Stomach (tissue), 9 donors: ENCODE results near the gene ACAP3. TPM values are rescaled to one million over a fixed set of nuclear protein-coding genes. Genes with fewer than 3 reads are reported as not detected.

ENCODE experiments used
- DNase-seq, 2 donors: peaks; one replicate each; pipeline versions ENCODE4 v3.0.0 to v3.0.0-alpha.2; 2013 to 2019
- H3K27ac ChIP-seq, 5 donors: fragments of 200-600 bp in 4 of 5; sonication (generic) in 4 of 5; one replicate each; pipeline ENCODE4 v1.5.1; 2013 to 2019; ENCODE audit warnings: mild to moderate bottlenecking in 1 of 5, moderate library complexity in 1 of 5
- H3K27me3 ChIP-seq, 3 donors: fragments of 200-600 bp; sonication (generic); one replicate each; pipeline ENCODE4 v1.5.1; 2017 to 2019; ENCODE audit warnings: mixed run types in 1 of 3
- H3K36me3 ChIP-seq, 4 donors: fragments of 200-600 bp; sonication (generic); 1 replicate in 3 of 4; 2 replicates in 1 of 4; pipeline ENCODE4 v1.5.1; 2016 to 2019
- H3K4me1 ChIP-seq, 4 donors: fragments of 200-600 bp; sonication (generic); one replicate each; pipeline ENCODE4 v1.5.1; 2016 to 2019
- H3K4me3 ChIP-seq, 4 donors: fragments of 200-600 bp; sonication (generic) in 3 of 4; one replicate each; pipeline ENCODE4 v1.5.1; 2016 to 2019; ENCODE audit warnings: mild to moderate bottlenecking in 1 of 4
- H3K9me3 ChIP-seq, 4 donors: fragments of 200-600 bp; sonication (generic); one replicate each; pipeline ENCODE4 v1.5.1; 2016 to 2019
- EP300 ChIP-seq: sonication (generic); formaldehyde crosslinking; IDR thresholded peaks from one replicate; pipeline ENCODE4 v1.6.1; 2017; ENCODE audit warnings: antibody characterized with exemption
- POLR2A ChIP-seq, 4 donors: fragments of 450-650 bp; IDR thresholded peaks; one replicate each; pipeline ENCODE4 v1.6.1; 2016; ENCODE audit warnings: antibody characterized with exemption in 4 of 4, control low read depth in 2 of 4, mild to moderate bottlenecking in 1 of 4, moderate library complexity in 1 of 4
- POLR2AphosphoS5 ChIP-seq, 3 donors: sonication (generic); formaldehyde crosslinking; IDR thresholded peaks; one replicate each; pipeline ENCODE4 v1.6.1; 2016; ENCODE audit warnings: antibody characterized with exemption in 3 of 3
- WGBS, 5 donors: extraction: QIAGEN DNeasy Blood & Tissue Kit in 3 of 5; methylation state at CpG; one replicate each; pipeline versions ENCODE4 v1.1.5 to v1.1.7; 2013 to 2018; 5-methylcytosine and 5-hydroxymethylcytosine counted together
- intact Hi-C: fragments of 100-400 bp; cut with DNase I; formaldehyde crosslinking; loops from one replicate; pipeline ENCODE4 v1.15.1; 2023; ENCODE audit warnings: low total_unique reads
- polyA plus RNA-seq, 3 donors: library from polyadenylated mRNA; stranded (reverse); fragments of 200-250 nt; gene quantifications; one replicate each; pipeline ENCODE4 v1.2.3, GENCODE V29; 2013
- total RNA-seq, 5 donors: library from RNA; depleted of rRNA; stranded (reverse); fragments of >200 nt; gene quantifications; one replicate each; pipeline versions ENCODE4 v1.1.0 to v1.2.3, GENCODE V29; 2014 to 2016
- TF ChIP-seq, protein P1 (sequence below), 7 experiments: fragments of 450-650 bp in 4 of 7; fragments of 200-600 bp in 3 of 7; sonication (generic) in 3 of 7; IDR thresholded peaks; one replicate each; pipeline ENCODE4 v1.5.1; 2016 to 2019; ENCODE audit warnings: antibody characterized with exemption in 7 of 7, control low read depth in 2 of 7, mild to moderate bottlenecking in 1 of 7
- donor health status: healthy with polysubstance abuse.
- donor health status: Bipolar disorder and iron deficiency.
- donor health status: healthy.

ACAP3 gene
- total and polyA plus RNA-seq, 8 donors, result 17.9 to 374 (median 51.2) TPM

DNA sequence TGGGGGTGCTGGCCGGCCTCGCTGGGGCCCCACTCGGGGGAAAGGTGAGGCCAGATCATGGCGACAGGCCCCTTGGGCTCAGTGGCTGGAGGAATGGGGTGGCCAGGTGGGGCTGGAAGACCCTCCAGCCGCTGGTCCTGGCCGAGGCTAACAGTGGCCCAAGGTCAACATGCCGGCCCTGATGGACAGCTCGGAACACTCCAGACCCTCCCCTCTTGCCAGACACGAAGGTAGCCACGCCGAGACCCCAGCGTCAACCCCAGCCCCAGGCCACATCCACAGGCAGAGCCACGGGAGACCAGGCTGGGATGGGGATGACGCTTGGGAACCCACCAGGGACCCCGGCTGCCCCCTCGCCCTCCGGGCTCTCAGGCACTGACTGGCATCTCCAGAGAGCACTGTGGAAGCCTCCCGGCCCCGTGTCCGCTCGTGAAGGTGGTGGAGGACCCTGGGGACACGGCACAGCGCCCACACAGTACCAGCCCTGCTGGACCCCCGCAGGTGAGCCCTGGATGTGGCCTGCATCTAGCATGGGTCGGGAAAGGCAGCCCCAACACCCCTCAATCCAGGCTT lies 60.3 kb downstream of the ACAP3 start:
- H3K36me3 ChIP-seq, result peaks cover 0 to 13% (median 11%) of the 10 kb centered on the region in 4 donors

GRCh38 chr1:1246577-1247340 lies 61.0 kb downstream of the ACAP3 start, which contains the start of gene C1QTNF12:
C1QTNF12 (minus strand) TSS chr1:1246722; CDS start chr1:1246690, 32 bp downstream.
- no peak within 1 kb of the TSS for H3K27ac ChIP-seq
- peaks cover 10 to 37% (median 22%) of the 10 kb centered on the region in 4 donors for H3K4me1 ChIP-seq
- H3K36me3 ChIP-seq, result peaks cover 0 to 9% (median 4%) of the 10 kb centered on the region in 4 donors
- no peaks in the 10 kb centered on the region for H3K9me3 ChIP-seq
- no peak for TF ChIP-seq POLR2A (IDR thresholded peaks at IDR 0.05)
- TF ChIP-seq, protein P1, sequence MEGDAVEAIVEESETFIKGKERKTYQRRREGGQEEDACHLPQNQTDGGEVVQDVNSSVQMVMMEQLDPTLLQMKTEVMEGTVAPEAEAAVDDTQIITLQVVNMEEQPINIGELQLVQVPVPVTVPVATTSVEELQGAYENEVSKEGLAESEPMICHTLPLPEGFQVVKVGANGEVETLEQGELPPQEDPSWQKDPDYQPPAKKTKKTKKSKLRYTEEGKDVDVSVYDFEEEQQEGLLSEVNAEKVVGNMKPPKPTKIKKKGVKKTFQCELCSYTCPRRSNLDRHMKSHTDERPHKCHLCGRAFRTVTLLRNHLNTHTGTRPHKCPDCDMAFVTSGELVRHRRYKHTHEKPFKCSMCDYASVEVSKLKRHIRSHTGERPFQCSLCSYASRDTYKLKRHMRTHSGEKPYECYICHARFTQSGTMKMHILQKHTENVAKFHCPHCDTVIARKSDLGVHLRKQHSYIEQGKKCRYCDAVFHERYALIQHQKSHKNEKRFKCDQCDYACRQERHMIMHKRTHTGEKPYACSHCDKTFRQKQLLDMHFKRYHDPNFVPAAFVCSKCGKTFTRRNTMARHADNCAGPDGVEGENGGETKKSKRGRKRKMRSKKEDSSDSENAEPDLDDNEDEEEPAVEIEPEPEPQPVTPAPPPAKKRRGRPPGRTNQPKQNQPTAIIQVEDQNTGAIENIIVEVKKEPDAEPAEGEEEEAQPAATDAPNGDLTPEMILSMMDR (IDR thresholded peaks at IDR 0.05), result no peak
- TF ChIP-seq EP300, result no peak
- no peak for TF ChIP-seq POLR2AphosphoS5 (IDR thresholded peaks at IDR 0.05)
- intact Hi-C loops, result no loop called here
- peak within 1 kb of the TSS in 1 of 4 donors; percentile 24 for H3K4me3 ChIP-seq
- 0 to 7% (median 5%) methylated on average over 12 to 74 of the region's 74 CpGs for WGBS, 5 donors
- peak in 1 of 2 donors; percentile 49 for DNase-seq
- peaks cover 7 to 50% (median 27%) of the 10 kb centered on the region in 3 donors for H3K27me3 ChIP-seq

More for the DNA sequence above, 60.3 kb downstream of the ACAP3 start:
- Histone ChIP-seq H3K9me3 (no peaks in the 10 kb centered on the region), H3K4me1 (peaks cover 10 to 37% (median 22%) of the 10 kb centered on the region in 4 donors), H3K27ac (no peak overlapping the region), H3K27me3 (peaks cover 7 to 50% (median 27%) of the 10 kb centered on the region in 3 donors), H3K4me3 (no peak overlapping the region)
- WGBS, 5 donors, result 56 to 65% (median 57%) methylated on average over 14 to 25 of the region's 25 CpGs
- intact Hi-C loops, result no loop called here
- DNase-seq, result no peak
- TF ChIP-seq POLR2AphosphoS5 (IDR thresholded peaks at IDR 0.05) (no peak), EP300 (no peak), POLR2A (IDR thresholded peaks at IDR 0.05) (no peak)
- TF ChIP-seq, protein P1 (IDR thresholded peaks at IDR 0.05), result no peak

GRCh38 chr1:1245817-1246576 lies 61.7 kb downstream of the ACAP3 start:
- Histone ChIP-seq H3K4me3 (peak overlapping the region in 1 of 4 donors; percentile 24), H3K27ac (no peak overlapping the region), H3K36me3 (peaks cover 0 to 4% (median 2%) of the 10 kb centered on the region in 4 donors), H3K27me3 (peaks cover 7 to 57% (median 27%) of the 10 kb centered on the region in 3 donors), H3K9me3 (no peaks in the 10 kb centered on the region), H3K4me1 (peaks cover 10 to 33% (median 22%) of the 10 kb centered on the region in 4 donors)
- DNase-seq, result no peak
- TF ChIP-seq, protein P1 (IDR thresholded peaks at IDR 0.05), result no peak
- TF ChIP-seq POLR2A (IDR thresholded peaks at IDR 0.05) (no peak), EP300 (no peak), POLR2AphosphoS5 (IDR thresholded peaks at IDR 0.05) (no peak)
- WGBS, 5 donors, result 41 to 98% (median 44%) methylated on average over 6 to 45 of the region's 45 CpGs
- intact Hi-C loops, result no loop called here
